HepG2 (cell line): ENCODE results near the gene TSC22D4. TPM values are rescaled to one million over a fixed set of nuclear protein-coding genes. Genes with fewer than 3 reads are reported as not detected.

Experiments used
- ARNT ChIP-seq: fragments of 450-650 bp; IDR thresholded peaks from 2 replicates; pipeline ENCODE4 v1.6.1; 2017
- DNMT1 ChIP-seq: sonication (generic); formaldehyde crosslinking; IDR thresholded peaks from 2 replicates; pipeline ENCODE4 v1.5.1; 2020; ENCODE audit warnings: mild to moderate bottlenecking, missing genetic modification reagents
- FOXK1 ChIP-seq: sonication (generic); formaldehyde crosslinking; IDR thresholded peaks from 2 replicates; pipeline ENCODE4 v1.4.0; 2020; ENCODE audit warnings: low read depth, missing genetic modification reagents, borderline replicate concordance
- GATAD2A ChIP-seq: IDR thresholded peaks from 2 replicates; pipeline ENCODE4 v1.6.1; 2016
- HMG20B ChIP-seq: conservative IDR thresholded peaks from 2 replicates; pipeline ENCODE4 v1.6.1; 2016; ENCODE audit warnings: missing genetic modification reagents, missing compliant biosample characterization
- KDM5B ChIP-seq: sonication (generic); formaldehyde crosslinking; IDR thresholded peaks from 2 replicates; pipeline ENCODE4 v1.4.0; 2020; ENCODE audit warnings: missing genetic modification reagents, mild to moderate bottlenecking, borderline replicate concordance
- KLF12 ChIP-seq: sonication (generic); formaldehyde crosslinking; IDR thresholded peaks from 2 replicates; pipeline ENCODE4 v1.4.0; 2020; ENCODE audit warnings: missing genetic modification reagents, borderline replicate concordance
- MAF1 ChIP-seq: sonication (generic); formaldehyde crosslinking; IDR thresholded peaks from 2 replicates; pipeline ENCODE4 v1.5.0; 2020; ENCODE audit warnings: missing genetic modification reagents, borderline replicate concordance
- PHF5A ChIP-seq: IDR thresholded peaks from one replicate; pipeline ENCODE4 v1.6.1; 2018; ENCODE audit warnings: low read depth, missing genetic modification reagents; ENCODE audit not compliant: unreplicated experiment
- PITX1 ChIP-seq: sonication (generic); formaldehyde crosslinking; IDR thresholded peaks from 2 replicates; pipeline ENCODE4 v1.5.1; 2020; ENCODE audit warnings: mild to moderate bottlenecking, missing genetic modification reagents
- PRPF4 ChIP-seq: fragments of 200-400 bp; formaldehyde crosslinking; IDR thresholded peaks from 2 replicates; pipeline ENCODE4 v1.6.1; 2016; ENCODE audit warnings: low read length, low read depth; ENCODE audit not compliant: poor library complexity, severe bottlenecking
- ZBTB21 ChIP-seq: sonication (generic); formaldehyde crosslinking; IDR thresholded peaks from 2 replicates; pipeline ENCODE4 v1.4.0; 2020; ENCODE audit warnings: missing genetic modification reagents
- ZMYM4 ChIP-seq: sonication (generic); formaldehyde crosslinking; IDR thresholded peaks from 2 replicates; pipeline ENCODE4 v1.8.1; 2023; ENCODE audit warnings: mild to moderate bottlenecking, missing genetic modification reagents
- ZNF10 ChIP-seq: sonication (generic); formaldehyde crosslinking; IDR thresholded peaks from 2 replicates; pipeline ENCODE4 v1.4.0; 2020; ENCODE audit warnings: mild to moderate bottlenecking, low read depth, missing genetic modification reagents, borderline replicate concordance
- ZNF234 ChIP-seq: sonication (generic); formaldehyde crosslinking; conservative IDR thresholded peaks from 2 replicates; pipeline ENCODE4 v1.5.1; 2020; ENCODE audit warnings: mild to moderate bottlenecking, missing genetic modification reagents
- ZNF333 ChIP-seq: sonication (generic); formaldehyde crosslinking; IDR thresholded peaks from 2 replicates; pipeline ENCODE4 v1.4.0; 2020; ENCODE audit warnings: mild to moderate bottlenecking, missing genetic modification reagents, borderline replicate concordance
- ZNF34 ChIP-seq: sonication (generic); formaldehyde crosslinking; IDR thresholded peaks from 2 replicates; pipeline ENCODE4 v1.4.0; 2020; ENCODE audit warnings: mild to moderate bottlenecking, missing genetic modification reagents, borderline replicate concordance
- ZSCAN5A ChIP-seq: sonication (generic); formaldehyde crosslinking; IDR thresholded peaks from 2 replicates; pipeline ENCODE4 v1.8.0; 2022; ENCODE audit warnings: mild to moderate bottlenecking, missing genetic modification reagents, borderline replicate concordance
- polyA plus RNA-seq, 8 experiments: library from polyadenylated mRNA; depleted of rRNA in 3 of 8; stranded (reverse) in 7 of 8; unstranded in 1 of 8; fragments of >200 nt; fragmentation: Illumina TruSeq in 4 of 8; extraction: Trizol in 4 of 8; gene quantifications; 2 replicates each; pipeline versions ENCODE4 v1.2.1 to v1.2.3, GENCODE V29; 2011 to 2016; ENCODE audit warnings: low read depth in 4 of 8, missing spikeins in 1 of 8, mixed read lengths in 1 of 8; ENCODE audit not compliant: insufficient read depth in 1 of 8
- total RNA-seq, 5 experiments: library from RNA; depleted of rRNA; stranded (reverse); fragments of >200 nt; fragmentation: Illumina TruSeq; extraction: Trizol; gene quantifications; 2 replicates each; pipeline ENCODE4 v1.2.3, GENCODE V29; 2016; ENCODE audit warnings: low read depth in 1 of 5
- TF ChIP-seq, protein P1 (sequence below): sonication (generic); formaldehyde crosslinking; IDR thresholded peaks from 2 replicates; pipeline ENCODE4 v1.5.1; 2020; ENCODE audit warnings: mild to moderate bottlenecking, moderate library complexity, missing genetic modification reagents
- TF ChIP-seq, protein P2 (sequence below): sonication (generic); formaldehyde crosslinking; IDR thresholded peaks from 2 replicates; pipeline ENCODE4 v1.4.0; 2020; ENCODE audit warnings: mild to moderate bottlenecking, missing genetic modification reagents

Gene TSC22D4
- total and polyA plus RNA-seq, 2 of the 13 experiments (the other 11 are each of a cell fraction or from before 2014, with no cell fraction given): 7.7 to 8.7 TPM

DNA sequence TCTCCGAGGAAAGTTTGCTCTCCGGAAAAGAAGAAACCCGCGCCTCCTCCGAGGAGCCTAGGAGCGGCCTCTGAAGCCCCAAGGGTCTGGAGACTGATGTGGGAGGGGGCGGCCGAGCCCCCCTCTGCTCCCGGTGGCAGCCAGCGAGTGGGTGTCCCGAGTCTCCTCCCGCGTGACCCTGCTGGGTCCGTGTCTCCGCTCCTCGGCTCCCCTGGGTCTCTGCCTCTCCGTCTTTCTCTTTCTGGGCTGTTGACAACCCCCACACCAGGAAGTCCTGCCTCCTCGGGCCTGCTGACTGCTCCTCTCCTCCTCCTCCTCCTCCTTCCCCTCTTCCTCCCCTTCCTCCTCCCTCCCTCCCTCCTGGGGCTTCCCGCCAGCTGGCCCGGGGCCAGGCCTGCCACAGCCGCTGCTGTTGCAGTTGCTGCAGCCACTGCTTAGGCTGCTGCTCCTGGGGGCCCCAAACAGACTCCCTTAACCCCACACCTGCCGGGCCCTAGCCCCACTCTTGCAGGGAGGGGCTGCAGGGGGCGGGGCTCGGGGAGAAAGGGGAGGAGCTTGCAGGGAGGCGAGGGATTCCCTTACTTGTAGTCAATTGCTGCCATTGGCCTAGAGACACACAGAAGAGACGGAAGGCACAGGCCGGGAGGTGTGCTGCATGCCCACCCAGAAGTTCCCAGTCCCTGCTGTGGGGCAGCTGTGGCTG lies at the start of gene TSC22D4 (continued):
- TF ChIP-seq PITX1 (CRISPR knock-in tag) (0 out of 2 replicates have a peak, but pooled peaks have one; percentile 41), PHF5A (CRISPR knock-in tag) (no peak), HMG20B (CRISPR knock-in tag) (no peak), MAF1 (0 out of 2 replicates have a peak, but pooled peaks have one; percentile 69), ZNF34 (CRISPR knock-in tag) (no peak), ZNF10 (CRISPR knock-in tag) (no peak), PRPF4 (no peak), ZBTB21 (CRISPR knock-in tag) (no peak), KLF12 (CRISPR knock-in tag) (0 out of 2 replicates have a peak, but pooled peaks have one; percentile 46), DNMT1 (CRISPR knock-in tag) (no peak), ZMYM4 (peak; percentile 56; the same call in 1 of the 2 replicates), GATAD2A (CRISPR knock-in tag) (peak; percentile 78), ZNF234 (no peak), ARNT (no peak), KDM5B (peak; percentile 77), ZSCAN5A (CRISPR knock-in tag) (no peak), FOXK1 (CRISPR knock-in tag) (no peak), ZNF333 (CRISPR knock-in tag) (no peak; the same call in 1 of the 2 replicates)
- TF ChIP-seq, protein P1, sequence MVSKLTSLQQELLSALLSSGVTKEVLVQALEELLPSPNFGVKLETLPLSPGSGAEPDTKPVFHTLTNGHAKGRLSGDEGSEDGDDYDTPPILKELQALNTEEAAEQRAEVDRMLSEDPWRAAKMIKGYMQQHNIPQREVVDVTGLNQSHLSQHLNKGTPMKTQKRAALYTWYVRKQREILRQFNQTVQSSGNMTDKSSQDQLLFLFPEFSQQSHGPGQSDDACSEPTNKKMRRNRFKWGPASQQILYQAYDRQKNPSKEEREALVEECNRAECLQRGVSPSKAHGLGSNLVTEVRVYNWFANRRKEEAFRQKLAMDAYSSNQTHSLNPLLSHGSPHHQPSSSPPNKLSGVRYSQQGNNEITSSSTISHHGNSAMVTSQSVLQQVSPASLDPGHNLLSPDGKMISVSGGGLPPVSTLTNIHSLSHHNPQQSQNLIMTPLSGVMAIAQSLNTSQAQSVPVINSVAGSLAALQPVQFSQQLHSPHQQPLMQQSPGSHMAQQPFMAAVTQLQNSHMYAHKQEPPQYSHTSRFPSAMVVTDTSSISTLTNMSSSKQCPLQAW: peak; percentile 62; the same call in 1 of the 2 replicates
- TF ChIP-seq, protein P2, sequence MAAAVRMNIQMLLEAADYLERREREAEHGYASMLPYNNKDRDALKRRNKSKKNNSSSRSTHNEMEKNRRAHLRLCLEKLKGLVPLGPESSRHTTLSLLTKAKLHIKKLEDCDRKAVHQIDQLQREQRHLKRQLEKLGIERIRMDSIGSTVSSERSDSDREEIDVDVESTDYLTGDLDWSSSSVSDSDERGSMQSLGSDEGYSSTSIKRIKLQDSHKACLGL (CRISPR knock-in tag): no peak; the same call in 1 of the 2 replicates
